HG03135 (cell line): ENCODE data around the gene ABCB9.

Source experiments
- ATAC-seq: cut with Tn5 transposase; IDR thresholded peaks from one replicate; pipeline ENCODE4 v1.9.1; 2021; ENCODE audit warnings: mild to moderate bottlenecking, moderate library complexity; ENCODE audit not compliant: unreplicated experiment

The ABCB9 gene

DNA sequence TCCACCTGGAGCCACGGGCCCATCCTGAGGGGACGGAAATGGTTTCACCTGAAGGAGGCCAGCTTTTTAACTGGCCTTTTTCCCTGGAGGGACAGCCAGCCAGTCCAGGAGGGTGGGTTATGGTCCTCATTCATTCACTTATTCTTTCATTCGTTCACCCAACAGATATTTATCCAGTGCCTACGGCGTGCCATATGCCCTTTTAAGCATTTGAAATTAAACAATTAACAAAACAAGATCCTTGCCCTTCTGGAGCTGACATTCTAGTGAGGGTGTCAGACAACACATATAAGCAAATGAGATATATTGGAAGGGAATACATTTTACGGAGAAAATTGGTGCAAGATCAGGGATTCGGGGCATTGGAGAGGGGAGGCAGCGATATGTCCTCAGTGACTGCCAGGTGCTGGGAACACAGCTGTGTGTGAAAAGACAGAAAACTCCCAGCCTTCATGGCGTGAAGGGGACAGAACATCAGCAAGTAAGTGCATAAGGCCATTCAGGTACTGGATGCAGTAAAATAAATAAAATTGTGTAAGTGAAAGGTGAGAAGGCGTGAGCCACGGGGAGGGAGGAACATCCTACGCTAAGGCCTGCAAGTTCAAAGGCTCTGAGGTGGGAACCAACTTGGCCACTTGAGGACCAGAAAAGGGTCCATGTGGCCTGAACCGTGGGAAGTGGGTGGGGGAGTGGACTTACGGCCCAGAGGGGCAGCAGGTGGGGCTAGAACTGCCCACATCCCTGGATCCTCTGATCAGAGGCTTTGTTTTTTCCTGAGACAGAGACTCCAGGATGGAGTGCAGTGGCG, 684 bp upstream of the ABCB9 start:
- ATAC-seq, result no peak

DNA sequence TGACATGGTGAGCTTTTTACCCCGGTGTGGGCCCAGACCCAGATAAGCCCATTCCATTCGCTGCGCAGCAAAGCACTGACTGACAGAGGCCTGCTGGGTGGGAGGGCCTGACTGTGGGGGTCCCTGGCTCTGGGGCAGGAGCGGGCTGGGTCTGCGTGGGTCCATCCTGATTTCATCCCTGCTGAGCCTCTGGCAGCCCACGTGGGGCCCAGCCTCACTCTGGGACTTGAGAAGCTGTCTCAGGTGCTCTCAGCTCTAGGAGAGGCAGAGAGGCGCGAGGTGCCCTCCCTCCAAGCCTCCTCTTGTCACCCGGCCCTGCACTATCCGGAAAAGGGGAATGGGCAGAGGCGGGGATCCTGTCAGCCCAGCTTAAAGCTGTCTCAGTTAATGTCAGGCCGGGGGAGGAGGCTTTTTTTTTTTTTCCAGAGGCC, 927 bp downstream of the ABCB9 start:
- no peak for ATAC-seq

DNA sequence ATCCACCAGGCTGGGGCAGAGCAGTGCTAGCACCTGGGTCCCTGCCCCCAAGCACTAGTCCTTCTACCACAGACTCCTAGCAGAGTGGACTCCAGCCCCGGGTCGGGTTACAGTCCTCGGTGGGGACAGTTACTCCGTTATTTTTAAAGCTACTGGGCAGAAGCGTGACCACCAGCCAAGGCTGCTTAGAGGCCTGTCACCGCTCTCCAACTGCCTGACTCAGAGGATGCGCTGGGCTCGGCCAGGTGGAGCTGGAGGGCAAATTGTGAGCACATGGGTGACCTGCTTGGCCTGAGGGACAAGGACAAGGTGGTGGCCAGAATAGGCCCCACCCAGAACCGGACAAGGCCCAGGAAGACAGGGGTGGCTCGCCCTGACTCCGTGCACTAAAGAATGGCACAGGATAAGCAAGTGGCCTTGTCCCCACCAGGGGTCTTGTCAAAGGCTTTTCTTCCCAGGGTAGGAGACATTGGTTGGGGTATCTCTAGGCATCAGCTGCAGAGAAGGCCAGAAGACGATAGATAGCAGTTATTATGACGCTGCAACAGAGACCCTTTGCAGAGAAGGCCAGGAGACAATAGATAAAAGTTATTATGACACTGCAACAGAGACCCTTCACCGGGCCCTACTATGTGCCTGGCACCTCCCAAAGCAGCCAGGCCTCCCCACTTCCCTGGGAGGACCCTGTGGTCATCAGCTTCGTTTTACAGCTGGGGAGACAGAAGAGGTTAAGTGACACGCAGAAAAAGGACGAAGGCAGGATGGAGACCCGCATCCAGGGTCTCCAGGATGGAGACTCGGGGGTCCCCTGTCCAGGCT, 1.6 kb downstream of the ABCB9 start:
- ATAC-seq, result no peak

DNA sequence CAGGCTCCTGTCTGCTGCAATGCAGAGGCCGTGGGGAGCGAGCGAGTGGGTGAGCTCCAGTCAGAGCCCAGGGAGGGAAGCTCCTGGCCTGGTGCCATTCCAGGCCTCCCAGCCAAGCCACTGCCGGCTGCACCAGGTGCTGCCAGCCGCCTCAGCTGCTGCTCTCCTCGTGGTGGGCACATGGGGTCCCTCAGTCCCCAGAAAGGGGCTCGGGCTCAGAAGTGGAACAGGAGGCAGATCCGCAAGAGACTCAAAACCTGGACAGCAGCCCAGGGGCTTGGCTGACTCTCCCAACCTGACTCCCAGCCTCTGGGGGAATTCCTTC, 2.4 kb downstream of the ABCB9 start:
- ATAC-seq, result no peak

DNA sequence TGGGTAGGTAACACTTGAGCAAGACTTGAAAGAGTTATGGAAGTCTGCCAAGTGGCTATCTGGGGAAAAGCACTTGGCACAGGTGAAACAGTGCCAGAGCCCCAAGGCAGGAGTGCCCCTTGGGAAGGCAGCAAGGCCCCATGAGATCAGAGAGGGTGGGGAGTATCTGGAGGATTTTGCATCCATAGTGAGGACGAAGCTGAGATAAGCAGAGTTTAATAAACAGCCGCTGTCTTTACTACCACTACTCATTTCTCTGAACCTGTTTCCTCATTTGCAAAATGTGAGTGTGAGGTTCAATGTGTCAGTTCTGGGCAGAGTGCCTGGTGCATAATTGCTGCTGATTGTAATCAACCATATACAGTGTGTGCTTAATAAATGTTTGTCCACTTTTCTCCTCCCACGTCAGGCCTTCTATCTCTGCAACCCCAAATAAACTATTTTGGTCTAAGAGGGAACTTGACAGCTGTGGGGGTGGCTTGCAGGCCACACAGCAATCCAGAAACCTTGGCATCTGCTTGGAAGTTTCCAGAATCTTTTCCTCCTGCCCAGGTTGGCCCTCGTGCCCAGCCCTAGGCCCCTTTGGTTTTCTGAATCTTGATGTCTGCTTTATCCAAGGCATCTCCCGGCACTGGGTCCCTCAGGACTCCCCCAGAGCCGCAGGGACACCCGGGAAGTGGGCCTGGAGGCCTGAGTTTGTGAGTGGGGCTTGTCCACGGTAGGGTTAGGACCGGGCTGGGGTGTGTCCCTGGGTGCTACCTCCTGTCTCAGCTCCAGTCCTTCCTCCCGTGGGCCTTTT, 4.5 kb downstream of the ABCB9 start:
- ATAC-seq, result no peak

DNA sequence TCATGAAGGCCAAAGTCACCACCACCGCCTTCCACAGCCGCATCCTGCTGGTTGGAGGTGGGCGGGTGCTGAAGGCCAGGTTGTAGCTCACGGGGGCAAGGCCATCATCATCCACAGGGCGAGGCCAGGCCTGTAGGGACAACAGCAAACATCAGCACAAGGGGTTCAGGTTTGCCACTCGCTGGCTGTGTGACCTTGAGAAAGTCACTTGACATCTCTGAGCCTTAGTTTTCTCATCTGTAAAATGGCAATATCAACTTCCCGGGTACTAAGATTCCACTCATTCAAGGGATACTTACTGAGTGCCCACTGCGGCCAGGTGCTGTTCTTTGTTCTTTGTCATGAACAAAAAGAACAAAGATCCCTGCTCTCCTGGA, 6.1 kb downstream of the ABCB9 start:
- no peak for ATAC-seq

DNA sequence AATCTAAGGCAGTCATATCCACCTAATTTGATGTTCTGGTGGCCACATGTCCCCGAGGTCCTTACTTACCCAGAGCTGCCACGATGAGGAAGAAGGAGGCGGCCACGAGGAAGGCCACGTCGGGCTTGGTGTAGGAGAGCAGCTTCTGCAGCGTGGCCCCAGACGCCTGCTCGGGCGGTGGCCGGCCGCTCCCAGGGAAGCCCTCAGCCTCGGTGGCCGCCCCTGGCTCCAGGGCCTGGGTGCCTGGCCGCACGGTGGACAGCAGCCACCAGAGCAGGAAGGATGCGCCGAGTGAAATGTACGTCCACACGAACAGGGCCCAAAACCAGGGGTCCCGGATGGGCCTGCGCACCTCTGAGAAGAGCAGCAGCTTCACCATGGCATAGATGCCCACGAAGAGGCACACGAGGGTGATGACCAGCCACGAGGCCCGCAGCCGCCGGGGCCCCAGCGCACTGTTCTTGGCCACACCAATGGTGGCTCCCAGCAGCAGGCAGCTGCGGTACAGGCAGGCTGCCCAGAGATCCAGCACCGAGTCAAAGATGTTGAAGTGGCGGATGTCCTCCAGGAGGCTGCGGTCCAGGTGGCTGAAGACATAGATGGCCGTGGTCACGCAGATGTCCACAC, 6.6 kb downstream of the ABCB9 start:
- no peak for ATAC-seq

DNA sequence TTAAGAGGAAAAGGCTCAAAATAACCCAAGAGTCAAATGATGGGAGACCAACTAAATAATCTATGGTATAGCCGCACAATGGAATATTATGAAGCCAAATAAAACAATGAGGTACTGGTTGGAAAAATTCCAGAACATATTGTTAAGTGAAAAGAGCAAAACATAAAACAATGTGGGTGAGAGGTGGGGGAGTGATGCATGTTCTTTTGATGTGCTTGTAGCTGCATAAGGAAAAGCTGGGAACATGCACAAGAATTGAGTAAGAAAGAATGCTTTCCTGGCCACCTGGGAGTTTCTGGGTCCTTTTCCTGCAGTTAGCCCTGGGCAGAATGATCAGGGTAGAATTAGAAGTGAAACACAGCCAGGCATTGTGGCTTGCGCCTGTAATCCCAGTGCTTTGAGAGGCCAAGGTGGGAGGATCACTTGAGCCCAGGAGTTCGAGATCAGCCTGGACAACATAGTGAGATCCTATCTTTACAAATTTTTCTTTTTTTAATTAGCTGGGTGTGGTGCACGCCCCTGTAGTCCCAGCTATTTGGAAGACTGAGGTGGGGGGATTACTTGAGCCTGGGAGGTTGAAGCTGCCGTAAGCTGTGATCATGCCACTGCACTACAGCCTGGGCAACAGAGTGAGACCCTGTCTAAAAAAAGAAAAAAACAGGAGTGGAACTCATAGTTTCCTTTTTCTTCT, 7.9 kb downstream of the ABCB9 start:
- ATAC-seq, result no peak

DNA sequence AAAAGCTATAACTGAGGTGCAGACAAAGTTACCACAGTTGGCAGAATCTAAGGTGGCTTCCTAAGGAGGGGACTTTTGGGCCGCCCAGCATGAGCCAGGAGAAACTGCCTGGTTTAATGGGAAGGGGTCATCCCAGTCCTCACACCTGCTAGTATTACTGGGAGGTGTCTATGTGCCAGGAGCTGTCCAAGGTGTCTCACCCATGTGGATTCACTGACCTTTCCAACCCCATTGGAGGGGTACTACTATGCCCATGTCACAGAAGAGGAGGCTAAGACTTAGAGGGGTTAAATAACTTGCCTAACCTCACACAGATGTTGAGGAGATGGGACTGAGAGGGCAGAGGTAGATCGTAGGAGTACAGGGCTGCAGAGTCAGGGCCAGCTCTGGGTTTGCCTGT, 10.2 kb downstream of the ABCB9 start:
- no peak for ATAC-seq

DNA sequence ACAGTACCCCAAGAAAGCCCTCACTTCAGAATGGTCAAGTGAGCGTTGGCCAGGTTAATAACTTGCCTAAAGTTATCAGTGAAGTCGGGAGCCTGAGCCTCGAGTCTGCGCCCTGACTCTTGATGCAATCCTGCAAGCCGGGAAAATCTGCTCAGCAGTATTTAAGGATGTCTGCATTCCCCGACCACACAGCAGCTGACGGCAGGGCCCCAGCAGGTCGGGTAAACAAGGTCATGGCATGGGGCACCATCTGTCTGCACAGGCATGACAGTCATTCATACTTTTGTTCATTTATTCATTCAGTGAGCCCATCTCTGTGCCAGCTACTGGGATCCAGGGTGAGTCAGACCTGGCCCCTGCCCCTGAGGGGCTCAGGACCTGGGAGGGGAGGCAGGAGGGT, 11.1 kb downstream of the ABCB9 start:
- ATAC-seq, result no peak

DNA sequence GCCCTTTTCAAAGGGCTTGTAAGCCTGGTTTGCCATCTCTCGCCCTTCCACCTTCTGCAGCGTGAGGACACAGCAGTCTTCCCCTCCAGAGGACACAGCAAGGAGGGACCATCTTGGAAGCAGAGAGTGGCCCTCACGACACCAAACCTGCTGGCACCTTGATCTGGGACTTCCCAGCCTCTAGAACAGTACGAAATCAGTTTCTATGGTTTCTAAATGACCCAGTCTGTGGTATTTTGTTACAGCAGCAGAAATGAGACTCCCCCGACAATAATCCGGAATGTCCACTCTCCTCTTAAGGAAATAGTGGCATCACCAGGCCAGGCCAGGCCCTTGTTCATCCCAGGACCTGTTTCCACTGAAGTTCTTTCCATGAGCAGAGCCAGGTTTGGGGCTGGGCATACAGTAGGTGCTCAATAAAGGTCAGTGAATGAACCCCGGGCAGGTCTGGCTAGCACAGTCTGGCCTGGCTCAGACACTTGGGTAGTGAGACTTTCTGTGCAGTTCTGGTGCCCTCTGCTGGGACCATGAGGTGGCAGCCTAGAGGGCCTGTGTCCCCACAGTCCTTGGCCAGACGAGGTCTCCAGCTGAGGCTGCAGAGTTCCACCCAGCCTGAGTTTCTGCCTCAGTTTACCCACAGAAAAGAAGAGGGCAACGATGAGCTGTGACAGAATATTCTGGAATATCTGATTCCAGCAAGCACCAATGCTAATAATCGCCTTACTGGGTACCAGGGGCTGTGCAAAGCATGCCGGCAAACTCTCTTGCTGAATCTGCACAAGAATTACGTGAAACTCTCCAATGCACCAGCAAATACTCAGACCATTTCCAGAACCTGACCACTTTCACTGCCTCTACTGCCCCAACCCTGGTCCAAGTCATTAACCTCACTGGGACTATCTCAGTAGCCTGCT, 14.0 kb downstream of the ABCB9 start:
- peak; percentile 74 for ATAC-seq

DNA sequence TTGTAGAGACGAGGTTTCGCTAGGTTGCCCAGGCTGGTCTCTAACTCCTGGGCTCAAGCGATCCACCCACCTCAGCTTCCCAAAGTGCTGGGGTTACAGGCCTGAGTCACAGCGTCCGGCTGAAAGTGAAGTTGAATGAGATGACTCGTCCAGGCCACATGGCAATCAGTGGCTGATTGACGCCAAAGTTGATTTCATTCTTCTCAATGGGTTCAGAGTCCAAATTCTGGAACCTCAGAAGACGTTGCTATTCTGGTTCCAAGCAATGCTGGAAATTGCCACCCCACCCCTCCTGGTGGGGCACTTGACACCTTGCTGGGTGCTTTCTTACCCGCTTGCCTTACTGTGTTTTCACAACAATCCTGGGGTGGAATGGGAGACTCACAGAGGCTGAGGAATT, 14.9 kb downstream of the ABCB9 start:
- ATAC-seq, result no peak

DNA sequence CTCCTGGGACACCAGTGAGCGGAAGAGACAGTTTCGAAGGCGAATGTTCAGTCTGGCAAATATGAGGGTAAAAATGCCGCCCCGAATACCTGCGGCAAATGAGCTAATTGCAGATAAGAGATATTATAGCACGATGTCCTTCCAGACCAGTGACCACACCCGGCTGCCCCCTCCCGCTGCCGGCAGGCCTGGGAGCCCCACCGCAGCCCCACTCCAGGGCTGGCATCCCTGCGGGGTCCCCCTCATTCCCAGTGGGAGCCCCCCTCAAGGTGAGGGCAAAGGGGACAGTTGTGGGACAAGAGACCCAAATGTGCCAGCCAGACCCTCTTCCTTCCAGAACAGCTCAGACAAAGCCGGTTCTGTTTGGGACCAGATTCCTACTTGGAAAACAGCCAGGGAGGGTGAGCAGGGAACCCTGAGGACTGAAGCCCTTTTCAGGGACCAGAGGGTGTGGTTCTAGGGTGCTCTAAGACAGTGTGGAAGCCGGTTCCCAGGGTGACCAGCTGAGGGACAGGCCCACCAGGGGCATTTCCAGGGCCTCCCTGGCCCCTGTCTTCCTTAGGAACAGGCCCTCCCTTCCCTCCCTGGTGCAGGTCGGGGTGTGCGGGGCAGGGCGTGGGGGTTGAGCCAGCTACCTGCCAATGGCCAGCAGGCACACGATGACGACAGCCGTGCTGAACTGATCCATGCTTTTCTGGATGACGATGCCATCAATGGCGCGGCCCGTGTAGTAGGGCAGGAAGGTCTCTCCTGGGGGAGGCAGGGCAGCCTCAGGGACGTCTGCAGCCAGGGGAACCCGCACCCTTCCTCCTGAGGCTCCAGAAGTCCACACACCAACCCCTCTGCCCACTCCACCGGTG, 16.2 kb downstream of the ABCB9 start:
- no peak for ATAC-seq

DNA sequence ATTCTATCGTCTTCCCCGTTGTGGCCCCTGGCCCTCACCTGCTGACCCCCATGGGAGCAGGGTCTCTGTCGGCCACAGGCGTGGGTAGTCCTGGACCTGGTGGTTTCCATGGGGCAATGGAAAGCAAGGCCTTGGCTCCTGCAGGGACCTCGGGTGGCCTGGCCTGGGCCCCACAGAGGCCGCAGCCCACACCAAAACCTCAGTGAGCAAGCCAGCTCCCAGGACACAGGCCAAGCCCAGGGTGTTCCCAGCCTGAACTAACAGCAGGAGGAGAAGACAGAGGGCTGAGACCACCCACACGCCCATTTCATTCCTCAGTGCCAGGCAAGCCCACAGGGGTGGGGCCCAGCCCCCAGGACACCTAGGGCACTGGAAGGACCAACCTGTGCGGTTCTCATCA, 16.9 kb downstream of the ABCB9 start:
- no peak for ATAC-seq

DNA sequence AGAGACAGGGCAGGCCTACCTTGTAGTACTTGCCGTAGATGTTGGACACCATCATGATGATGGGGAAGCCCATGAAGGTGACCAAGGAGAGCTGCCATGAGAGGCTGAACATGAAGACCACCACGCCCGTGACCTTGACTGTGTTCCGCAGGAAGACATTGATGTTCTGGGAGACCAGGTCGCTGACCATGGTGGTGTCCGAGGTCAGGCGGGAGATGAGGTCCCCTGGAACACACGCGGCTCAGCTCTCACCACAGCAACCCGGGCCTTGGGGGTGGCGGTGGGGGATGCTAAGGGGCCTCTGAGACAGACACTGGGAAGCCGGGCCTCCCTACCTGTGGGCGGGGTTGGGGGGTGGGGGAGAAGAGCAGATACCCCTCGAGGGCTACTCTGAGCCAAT, 17.7 kb downstream of the ABCB9 start:
- no peak for ATAC-seq

DNA sequence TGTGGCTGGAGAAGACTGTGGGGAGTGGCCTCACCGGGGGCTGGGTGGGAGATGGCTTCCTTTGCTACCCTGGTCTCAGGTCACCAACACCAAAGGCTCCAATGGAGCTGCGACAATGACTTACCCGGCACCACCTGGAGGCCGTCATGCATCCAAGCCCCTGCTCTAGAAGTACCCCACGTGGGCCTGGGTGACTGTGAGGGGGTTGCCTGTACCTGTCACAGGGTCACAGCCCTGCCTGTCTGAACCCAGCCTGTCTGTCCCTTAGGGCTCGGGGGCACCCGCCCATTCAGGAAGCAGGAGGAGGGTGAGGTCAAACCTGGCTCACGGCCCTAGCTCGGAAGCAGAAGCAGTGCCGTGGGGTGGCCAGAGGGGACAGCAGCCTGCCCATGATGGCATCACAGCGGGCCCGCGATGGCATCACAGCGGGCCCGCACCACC, 18.9 kb downstream of the ABCB9 start:
- ATAC-seq, result no peak

DNA sequence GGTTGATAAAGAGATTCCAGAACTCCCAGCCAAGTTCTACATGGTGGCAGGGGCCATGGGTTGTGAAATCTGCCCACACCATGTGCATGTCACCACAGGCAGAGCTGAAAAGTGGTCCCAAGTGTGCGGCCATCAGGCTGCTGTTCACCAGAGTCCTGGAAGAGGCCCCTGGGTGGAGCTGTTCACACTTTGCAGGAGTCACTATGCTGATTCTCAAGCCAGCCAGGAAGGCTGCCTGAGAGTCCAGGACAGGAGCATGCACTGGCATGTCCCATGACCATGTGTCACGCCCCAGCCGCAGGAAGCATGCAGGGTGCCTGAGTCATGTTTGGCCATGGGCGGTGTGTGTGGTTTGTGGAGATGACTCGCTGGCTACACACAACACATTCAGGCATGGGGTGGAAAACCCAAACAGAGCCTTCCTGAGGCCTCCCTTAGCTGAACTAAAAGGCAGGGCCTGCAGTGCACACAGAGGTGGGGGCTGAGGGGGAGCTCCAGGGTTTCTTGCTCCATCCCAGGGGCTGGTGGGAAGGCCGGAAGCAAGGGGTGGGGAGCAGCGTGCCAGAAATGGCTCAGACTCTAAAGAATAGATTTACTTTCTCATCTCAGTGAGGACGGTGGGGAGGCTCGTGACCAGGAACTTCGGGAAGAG, 19.4 kb downstream of the ABCB9 start:
- peak; percentile 64 for ATAC-seq
